CD8-positive, alpha-beta memory T cell (primary cell): ENCODE measurements around the gene ZFP92. TPM values are rescaled to one million over a fixed set of nuclear protein-coding genes. Genes with fewer than 3 reads are reported as not detected.

ENCODE experiments used
- CTCF ChIA-PET: fragments of 350-600 bp; sonication (Branson Sonifier 250); formaldehyde crosslinking; loops from one replicate; lab custom pipeline; 2021; ENCODE audit warnings: antibody characterized with exemption; lab: Charles Lee
- POLR2A ChIA-PET: fragments of 350-600 bp; sonication (Branson Sonifier 250); formaldehyde crosslinking; loops from one replicate; lab custom pipeline; 2021; ENCODE audit warnings: antibody characterized with exemption; lab: Charles Lee
- DNase-seq, 5 donors: peaks; one replicate each; pipeline versions ENCODE4 v3.0.0 to v3.0.0-alpha.2; 2020 to 2022; ENCODE audit warnings: mixed read lengths in 1 of 5
- H3K27ac ChIP-seq: one replicate; pipeline ENCODE4 v1.7.0; 2013; ENCODE audit warnings: low read depth, mild to moderate bottlenecking, low read length, moderate library complexity
- H3K27me3 ChIP-seq: 2 replicates; pipeline ENCODE4 v1.7.0; 2013; ENCODE audit warnings: low read length, mild to moderate bottlenecking; ENCODE audit not compliant: insufficient read depth, poor library complexity, severe bottlenecking
- H3K36me3 ChIP-seq: 2 replicates; pipeline ENCODE4 v1.7.0; 2013; ENCODE audit warnings: mild to moderate bottlenecking, low read length, moderate library complexity; ENCODE audit not compliant: insufficient read depth
- H3K4me1 ChIP-seq: 2 replicates; pipeline ENCODE4 v1.7.0; 2013; ENCODE audit warnings: mild to moderate bottlenecking, low read length, moderate library complexity; ENCODE audit not compliant: insufficient read depth
- H3K4me3 ChIP-seq: 2 replicates; pipeline ENCODE4 v1.7.0; 2013; ENCODE audit warnings: mild to moderate bottlenecking, low read length
- H3K9me3 ChIP-seq: 2 replicates; pipeline ENCODE4 v1.7.0; 2013; ENCODE audit warnings: mild to moderate bottlenecking, low read length
- H3K27ac Mint-ChIP-seq, 8 donors: one replicate each; pipeline ENCODE4 v1.8.0; 2020 to 2021; ENCODE audit warnings: mixed read lengths in 8 of 8, mild to moderate bottlenecking in 6 of 8, inconsistent platforms in 3 of 8, moderate library complexity in 3 of 8
- H3K27me3 Mint-ChIP-seq, 2 donors: one replicate each; pipeline ENCODE4 v1.8.0; 2020 to 2021; ENCODE audit warnings: mixed read lengths in 2 of 2, mild to moderate bottlenecking in 1 of 2, moderate library complexity in 1 of 2
- H3K36me3 Mint-ChIP-seq, 3 donors: one replicate each; pipeline ENCODE4 v1.8.0; 2020 to 2021; ENCODE audit warnings: mixed read lengths in 3 of 3, inconsistent platforms in 1 of 3, mild to moderate bottlenecking in 1 of 3
- H3K4me1 Mint-ChIP-seq, 3 donors: one replicate each; pipeline ENCODE4 v1.8.0; 2020 to 2021; ENCODE audit warnings: mixed read lengths in 3 of 3, inconsistent platforms in 1 of 3, mild to moderate bottlenecking in 1 of 3
- H3K4me3 Mint-ChIP-seq, 7 donors: one replicate each; pipeline ENCODE4 v1.8.0; 2020 to 2021; ENCODE audit warnings: mixed read lengths in 7 of 7, mild to moderate bottlenecking in 6 of 7, moderate library complexity in 4 of 7, inconsistent platforms in 2 of 7
- H3K9me3 Mint-ChIP-seq, 5 donors: one replicate each; pipeline ENCODE4 v1.8.0; 2020 to 2022; ENCODE audit warnings: mixed read lengths in 5 of 5, mild to moderate bottlenecking in 3 of 5, moderate library complexity in 2 of 5, inconsistent platforms in 1 of 5
- polyA plus RNA-seq: library from polyadenylated mRNA; unstranded; fragments of 300-500 nt; fragmentation: Illumina TruSeq; gene quantifications from one replicate; pipeline ENCODE4 v1.2.3, GENCODE V29; 2021
- total RNA-seq, 2 experiments: library from RNA; stranded (reverse); gene quantifications; one replicate each; pipeline ENCODE4 v1.2.3, GENCODE V29; 2021

Gene ZFP92
- total and polyA plus RNA-seq, 3 experiments from 2014 or later: 0.41 to 1.9 (median 1.7) TPM

DNA sequence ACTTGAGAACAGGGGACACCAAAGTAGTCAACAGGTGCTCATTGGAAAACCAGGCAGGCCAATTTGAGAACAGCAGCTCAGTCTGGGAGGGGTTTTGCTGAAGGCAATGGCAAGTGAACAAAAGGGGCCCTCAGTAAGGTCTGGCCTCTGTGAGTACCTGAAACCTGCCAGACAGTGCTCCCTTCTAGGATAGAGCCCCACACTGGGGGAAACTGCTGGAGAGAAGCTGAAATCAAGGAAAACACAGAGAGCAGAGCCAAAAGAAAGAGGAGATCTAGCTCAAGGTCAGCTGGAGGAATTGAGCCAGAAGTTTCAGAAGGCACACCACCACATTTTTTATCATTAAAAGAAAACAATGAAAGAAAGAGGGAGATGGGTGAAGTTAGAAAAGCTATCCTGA, 38.3 kb upstream of the ZFP92 start:
- H3K9me3 ChIP-seq: no peaks in the 10 kb centered on the region
- H3K27me3 ChIP-seq: no peaks in the 10 kb centered on the region
- Mint-ChIP-seq H3K27me3 (peaks cover 22 to 25% of the 10 kb centered on the region in 2 donors), H3K27ac (no peak overlapping the region), H3K4me1 (no peaks in the 10 kb centered on the region), H3K36me3 (no peaks in the 10 kb centered on the region), H3K4me3 (no peak overlapping the region), H3K9me3 (no peaks in the 10 kb centered on the region)
- ChIA-PET CTCF (no interaction called here), POLR2A (interaction anchor here (0.7 kb wide), 1 partner anchor 415 kb away, joined by 5 read pairs; no protein-coding TSS in a partner anchor)
- no peak overlapping the region for H3K27ac ChIP-seq
- no peaks in the 10 kb centered on the region for H3K4me1 ChIP-seq
- H3K36me3 ChIP-seq: no peaks in the 10 kb centered on the region
- no peak overlapping the region for H3K4me3 ChIP-seq
- no peak for DNase-seq

DNA sequence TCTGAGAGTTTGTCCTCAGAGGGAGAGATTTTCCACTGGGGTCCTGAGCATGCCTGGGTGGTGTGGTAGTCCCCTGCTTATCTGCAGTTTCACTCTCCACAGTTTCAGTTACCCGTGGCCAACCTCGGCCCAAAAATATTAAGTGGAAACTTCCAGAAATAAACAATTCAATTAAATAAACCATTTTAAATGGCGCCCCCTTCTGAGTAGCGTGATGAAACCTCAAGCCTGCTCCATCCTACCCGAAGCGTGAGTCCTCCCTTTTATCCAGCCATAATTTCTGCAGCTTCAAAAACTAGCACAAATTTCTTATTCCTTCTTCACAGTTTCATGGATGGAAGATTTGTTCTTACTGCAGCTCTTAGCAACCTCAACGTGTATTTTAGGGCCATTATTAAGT, 36.8 kb upstream of the ZFP92 start:
- H3K4me3 ChIP-seq: no peak overlapping the region
- ChIA-PET CTCF (no interaction called here), POLR2A (no interaction called here)
- Mint-ChIP-seq H3K27me3 (peaks cover 21% of the 10 kb centered on the region in 2 donors), H3K27ac (no peak overlapping the region), H3K9me3 (no peaks in the 10 kb centered on the region), H3K36me3 (no peaks in the 10 kb centered on the region), H3K4me1 (no peaks in the 10 kb centered on the region), H3K4me3 (no peak overlapping the region)
- DNase-seq: no peak
- H3K27ac ChIP-seq: no peak overlapping the region
- no peaks in the 10 kb centered on the region for H3K4me1 ChIP-seq
- no peaks in the 10 kb centered on the region for H3K9me3 ChIP-seq
- H3K36me3 ChIP-seq: no peaks in the 10 kb centered on the region
- no peaks in the 10 kb centered on the region for H3K27me3 ChIP-seq

DNA sequence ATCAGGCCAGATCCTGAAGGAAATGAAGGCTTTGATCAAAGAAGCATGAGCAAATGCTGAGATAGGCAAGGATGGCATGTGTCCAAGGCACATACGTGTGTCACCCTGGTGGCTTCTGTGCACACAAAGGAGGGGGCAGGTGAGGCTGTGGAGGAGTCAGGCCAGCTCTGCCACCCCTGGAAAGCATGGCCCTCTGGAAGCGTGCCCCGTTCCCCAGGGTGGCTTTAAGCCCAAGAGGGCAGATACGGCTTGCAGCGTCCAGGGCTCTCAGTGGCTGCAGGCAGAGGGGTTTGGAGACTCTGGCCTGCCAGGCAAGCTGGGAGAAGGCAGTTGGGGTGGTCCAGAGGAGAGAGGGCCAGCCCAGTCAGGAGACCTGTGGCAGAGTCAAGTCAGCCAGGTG, 35.7 kb upstream of the ZFP92 start:
- Histone ChIP-seq H3K9me3 (no peaks in the 10 kb centered on the region), H3K27ac (no peak overlapping the region), H3K4me1 (no peaks in the 10 kb centered on the region), H3K27me3 (no peaks in the 10 kb centered on the region), H3K4me3 (no peak overlapping the region), H3K36me3 (no peaks in the 10 kb centered on the region)
- Mint-ChIP-seq H3K36me3 (no peaks in the 10 kb centered on the region), H3K27me3 (peaks cover 13 to 19% of the 10 kb centered on the region in 2 donors), H3K4me3 (no peak overlapping the region), H3K9me3 (no peaks in the 10 kb centered on the region), H3K27ac (no peak overlapping the region), H3K4me1 (no peaks in the 10 kb centered on the region)
- no peak for DNase-seq
- ChIA-PET CTCF (interaction anchor here (0.6 kb wide), 1 partner anchor 249 kb away, joined by 3 read pairs; no protein-coding TSS in a partner anchor), POLR2A (no interaction called here)

DNA sequence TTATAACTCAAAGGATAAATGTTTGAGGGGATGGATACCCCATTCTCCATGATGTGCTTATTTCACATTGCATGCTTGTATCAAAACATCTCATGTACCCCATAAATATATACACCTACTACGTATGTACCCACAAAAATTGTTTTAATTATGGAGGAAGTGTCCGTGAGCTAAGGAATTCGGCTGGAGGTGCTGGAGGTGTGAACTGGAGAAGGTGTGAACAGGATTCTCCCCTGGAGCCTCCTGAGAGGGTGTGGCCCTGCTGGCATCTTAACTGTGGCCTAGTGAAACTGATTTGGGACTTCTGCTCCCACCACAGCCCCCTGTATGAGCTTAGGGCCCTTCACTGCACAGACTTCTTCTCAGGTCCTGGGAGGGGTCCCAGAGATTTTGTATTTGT, 33.5 kb upstream of the ZFP92 start:
- no peaks in the 10 kb centered on the region for H3K4me1 Mint-ChIP-seq
- no peak overlapping the region for H3K4me3 Mint-ChIP-seq
- H3K9me3 Mint-ChIP-seq: no peaks in the 10 kb centered on the region
- no peak overlapping the region for H3K27ac Mint-ChIP-seq
- peaks cover 0 to 13% of the 10 kb centered on the region in 2 donors for H3K27me3 Mint-ChIP-seq
- Histone ChIP-seq H3K9me3 (no peaks in the 10 kb centered on the region), H3K4me1 (no peaks in the 10 kb centered on the region), H3K27ac (no peak overlapping the region), H3K27me3 (no peaks in the 10 kb centered on the region), H3K36me3 (no peaks in the 10 kb centered on the region), H3K4me3 (no peak overlapping the region)
- H3K36me3 Mint-ChIP-seq: no peaks in the 10 kb centered on the region
- CTCF ChIA-PET: no interaction called here
- POLR2A ChIA-PET: no interaction called here
- DNase-seq: no peak

DNA sequence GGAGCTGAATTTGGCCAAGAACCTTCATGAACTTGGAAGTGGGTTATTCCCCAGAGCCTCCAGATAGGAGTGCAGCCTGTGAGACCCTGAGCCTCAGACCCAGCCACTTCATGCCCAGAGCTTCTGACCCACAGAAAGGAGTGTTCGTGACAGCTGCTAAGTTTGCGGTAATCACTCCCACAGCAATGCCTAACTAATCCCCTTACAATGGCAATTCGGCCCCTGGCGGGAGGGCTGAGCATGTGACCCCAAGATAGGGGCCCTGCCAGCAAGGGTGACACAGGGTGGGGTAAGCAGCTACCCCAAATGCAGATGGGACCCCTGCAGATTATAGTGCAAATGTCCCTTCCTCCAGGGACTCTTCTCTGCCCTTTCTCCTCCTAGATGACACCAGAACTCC, 32.7 kb upstream of the ZFP92 start:
- H3K27ac ChIP-seq: no peak overlapping the region
- H3K4me1 Mint-ChIP-seq: no peaks in the 10 kb centered on the region
- no peak overlapping the region for H3K4me3 Mint-ChIP-seq
- H3K27ac Mint-ChIP-seq: no peak overlapping the region
- no peaks in the 10 kb centered on the region for H3K9me3 ChIP-seq
- H3K4me1 ChIP-seq: no peaks in the 10 kb centered on the region
- no peaks in the 10 kb centered on the region for H3K36me3 Mint-ChIP-seq
- ChIA-PET CTCF (no interaction called here), POLR2A (no interaction called here)
- H3K27me3 Mint-ChIP-seq: peaks cover 0 to 6% of the 10 kb centered on the region in 2 donors
- H3K9me3 Mint-ChIP-seq: no peaks in the 10 kb centered on the region
- DNase-seq: no peak
- no peaks in the 10 kb centered on the region for H3K36me3 ChIP-seq
- H3K27me3 ChIP-seq: no peaks in the 10 kb centered on the region
- no peak overlapping the region for H3K4me3 ChIP-seq

DNA sequence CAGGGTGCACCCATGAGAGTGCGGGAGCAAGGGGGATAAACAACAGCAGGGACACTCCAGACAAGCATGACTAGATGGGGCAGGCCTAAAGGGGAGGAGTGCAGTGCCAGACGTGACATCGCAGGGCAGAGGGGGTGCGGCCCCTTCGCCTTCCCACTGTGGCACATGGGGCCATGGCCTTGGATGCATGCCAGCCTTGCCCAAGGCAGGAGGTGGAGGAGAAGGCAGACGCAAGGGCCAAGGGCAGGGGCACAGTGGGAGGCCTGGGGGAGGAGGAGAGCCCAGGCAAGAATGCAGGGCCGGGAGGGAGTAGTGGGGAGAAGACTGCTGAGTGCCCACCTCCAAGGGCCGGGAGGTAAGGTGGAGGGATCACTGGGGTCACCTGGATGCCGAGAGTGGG, 31.8 kb upstream of the ZFP92 start:
- Histone ChIP-seq H3K27me3 (no peaks in the 10 kb centered on the region), H3K4me1 (no peaks in the 10 kb centered on the region), H3K4me3 (no peak overlapping the region), H3K36me3 (no peaks in the 10 kb centered on the region), H3K9me3 (no peaks in the 10 kb centered on the region), H3K27ac (no peak overlapping the region)
- Mint-ChIP-seq H3K4me3 (no peak overlapping the region), H3K9me3 (no peaks in the 10 kb centered on the region), H3K4me1 (no peaks in the 10 kb centered on the region), H3K27me3 (peaks cover 0 to 3% of the 10 kb centered on the region in 2 donors), H3K36me3 (no peaks in the 10 kb centered on the region), H3K27ac (no peak overlapping the region)
- ChIA-PET POLR2A (no interaction called here), CTCF (no interaction called here)
- DNase-seq: no peak

DNA sequence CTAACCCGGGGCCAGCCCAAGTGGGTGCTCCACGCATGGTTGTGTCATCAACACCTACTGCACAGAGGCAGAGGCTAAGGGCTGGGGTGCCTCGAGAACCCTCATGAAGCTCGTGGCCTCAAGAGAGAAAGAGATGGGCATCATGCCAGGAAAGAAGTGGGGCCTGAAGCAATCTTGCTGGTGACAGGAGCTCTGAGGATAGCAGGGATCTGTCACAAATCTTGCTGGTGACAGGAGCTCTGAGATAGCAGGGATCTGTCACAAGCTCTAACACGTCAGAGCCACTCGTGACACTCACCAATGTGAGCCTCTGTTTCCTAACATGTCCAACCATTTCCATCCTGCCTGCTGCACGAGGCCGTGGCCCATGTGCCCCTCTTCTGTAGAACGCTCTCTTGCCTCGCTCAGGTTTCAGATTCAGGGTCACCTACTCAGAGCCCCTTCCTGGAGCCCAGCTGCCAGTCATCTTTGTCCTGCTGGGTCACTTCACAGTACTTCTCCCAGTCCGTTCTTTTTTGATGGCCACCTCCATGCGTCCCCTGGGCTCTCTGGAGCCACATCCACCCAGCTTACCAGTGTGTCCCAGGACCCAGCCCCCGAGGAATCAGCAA, 31.2 kb upstream of the ZFP92 start:
- CTCF ChIA-PET: interaction anchor here (0.6 kb wide), 1 partner anchor 286 kb away, joined by 3 read pairs; no protein-coding TSS in a partner anchor
- Histone ChIP-seq H3K27me3 (no peaks in the 10 kb centered on the region), H3K4me1 (no peaks in the 10 kb centered on the region), H3K36me3 (no peaks in the 10 kb centered on the region), H3K27ac (no peak overlapping the region), H3K9me3 (no peaks in the 10 kb centered on the region), H3K4me3 (no peak overlapping the region)
- no peaks in the 10 kb centered on the region for H3K4me1 Mint-ChIP-seq
- H3K4me3 Mint-ChIP-seq: no peak overlapping the region
- no peak for DNase-seq
- POLR2A ChIA-PET: no interaction called here
- H3K27ac Mint-ChIP-seq: no peak overlapping the region
- H3K9me3 Mint-ChIP-seq: no peaks in the 10 kb centered on the region
- H3K36me3 Mint-ChIP-seq: no peaks in the 10 kb centered on the region
- peaks cover 0 to 3% of the 10 kb centered on the region in 2 donors for H3K27me3 Mint-ChIP-seq

DNA sequence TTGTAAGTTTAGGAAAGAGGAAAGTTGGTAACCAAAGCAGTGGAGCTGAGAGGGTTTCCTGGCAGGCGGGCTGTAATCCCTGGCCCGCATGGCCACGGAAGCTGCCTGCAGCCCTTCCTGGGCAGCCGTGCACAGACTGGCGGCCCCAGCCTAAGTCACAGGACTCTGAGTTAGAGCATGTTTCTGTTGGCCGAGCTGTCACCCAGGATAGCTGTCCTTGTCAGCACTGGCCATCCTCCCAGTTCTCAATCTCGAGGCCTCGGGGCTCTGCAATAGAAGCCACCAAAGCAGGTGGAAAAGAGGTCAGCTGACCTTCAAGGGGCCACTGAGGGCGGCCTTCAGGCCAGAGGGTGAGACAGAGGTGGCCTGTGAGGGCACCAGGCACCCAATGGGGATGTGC, 30.6 kb upstream of the ZFP92 start:
- H3K4me3 Mint-ChIP-seq: peak overlapping the region in 1 of 7 donors; percentile 0
- Histone ChIP-seq H3K36me3 (no peaks in the 10 kb centered on the region), H3K9me3 (no peaks in the 10 kb centered on the region), H3K4me1 (no peaks in the 10 kb centered on the region), H3K27me3 (no peaks in the 10 kb centered on the region), H3K27ac (no peak overlapping the region), H3K4me3 (no peak overlapping the region)
- peaks cover 0 to 3% of the 10 kb centered on the region in 2 donors for H3K27me3 Mint-ChIP-seq
- ChIA-PET CTCF (no interaction called here), POLR2A (no interaction called here)
- no peaks in the 10 kb centered on the region for H3K9me3 Mint-ChIP-seq
- H3K4me1 Mint-ChIP-seq: no peaks in the 10 kb centered on the region
- DNase-seq: no peak
- H3K36me3 Mint-ChIP-seq: no peaks in the 10 kb centered on the region
- H3K27ac Mint-ChIP-seq: no peak overlapping the region
